A549 (cell line): ENCODE results near the gene IQCE.

Experiments
- BHLHE40 ChIP-seq: IDR thresholded peaks from 2 replicates; pipeline ENCODE4 v1.6.1; 2012; ENCODE audit warnings: low read depth, low read length, inconsistent platforms
- CTCF ChIP-seq: fragments of >200 bp; sonication (Bioruptor Twin); formaldehyde crosslinking; IDR thresholded peaks from 3 replicates; pipeline ENCODE4 v1.5.1; 2016
- EHF ChIP-seq: fragments of 250-450 bp; sonication (Bioruptor Pico); IDR thresholded peaks from 2 replicates; pipeline ENCODE4 v1.5.0; 2020; ENCODE audit warnings: mild to moderate bottlenecking
- EP300 ChIP-seq, 2 experiments: fragments of >200 bp; sonication (Bioruptor Twin); formaldehyde crosslinking; IDR thresholded peaks; 2 replicates in 1 of 2; 3 replicates in 1 of 2; pipeline ENCODE4 v1.6.1; 2016 to 2017
- MYC ChIP-seq: IDR thresholded peaks from 2 replicates; pipeline ENCODE4 v1.6.1; 2012; ENCODE audit warnings: mild to moderate bottlenecking, inconsistent platforms, low read length, improper control_type of control experiment, borderline replicate concordance
- POLR2A ChIP-seq: IDR thresholded peaks from 2 replicates; pipeline ENCODE4 v1.6.1; 2012; ENCODE audit warnings: mild to moderate bottlenecking, low read length
- ZC3H11A ChIP-seq: fragments of 450-650 bp; IDR thresholded peaks from 2 replicates; pipeline ENCODE4 v1.6.1; 2014; ENCODE audit warnings: antibody characterized with exemption, mild to moderate bottlenecking

GRCh38 chr7:2514473-2515423, 44.0 kb upstream of the IQCE start:
- no peak for TF ChIP-seq POLR2A
- TF ChIP-seq EP300 (IDR thresholded peaks at IDR 0.05), result no peak
- TF ChIP-seq ZC3H11A, result no peak
- TF ChIP-seq CTCF, result no peak
- TF ChIP-seq MYC, result no peak
- no peak for TF ChIP-seq BHLHE40
- no peak for TF ChIP-seq EHF (CRISPR knock-in tag)
